HG03097 (cell line): ENCODE measurements around the gene SIRPB2.

ENCODE experiments used
- ATAC-seq: cut with Tn5 transposase; IDR thresholded peaks from one replicate; pipeline ENCODE4 v1.9.1; 2021; ENCODE audit not compliant: unreplicated experiment, low FRiP score

SIRPB2 gene

GRCh38 chr20:1448081-1448620 lies 43.1 kb downstream of the SIRPB2 start:
- ATAC-seq = no peak

- no peak for ATAC-seq
These were observed 44.7 kb downstream of the SIRPB2 start for GRCh38 chr20:1446536-1446935.

GRCh38 chr20:1443085-1443484 lies 48.1 kb downstream of the SIRPB2 start:
- no peak for ATAC-seq

GRCh38 chr20:1442304-1442703 lies 48.9 kb downstream of the SIRPB2 start:
- no peak for ATAC-seq

GRCh38 chr20:1441133-1441532 lies 50.1 kb downstream of the SIRPB2 start:
- no peak for ATAC-seq

GRCh38 chr20:1440024-1440423 lies 51.2 kb downstream of the SIRPB2 start:
- no peak for ATAC-seq

- ATAC-seq = no peak
These were observed 52.9 kb downstream of the SIRPB2 start for GRCh38 chr20:1438361-1438760.

- ATAC-seq = no peak
These were observed 53.9 kb downstream of the SIRPB2 start for GRCh38 chr20:1437235-1437904.

GRCh38 chr20:1436263-1436662 lies 55.0 kb downstream of the SIRPB2 start:
- no peak for ATAC-seq

- peak; percentile 9 for ATAC-seq
These were observed 55.9 kb downstream of the SIRPB2 start for GRCh38 chr20:1435337-1435699.

GRCh38 chr20:1434571-1435336 lies 56.5 kb downstream of the SIRPB2 start:
- peak; percentile 72 for ATAC-seq

GRCh38 chr20:1431158-1431557 lies 60.1 kb downstream of the SIRPB2 start:
- ATAC-seq = no peak

- no peak for ATAC-seq
These were observed 61.2 kb downstream of the SIRPB2 start for GRCh38 chr20:1430004-1430451.

GRCh38 chr20:1429143-1429728 lies 62.0 kb downstream of the SIRPB2 start:
- no peak for ATAC-seq

- ATAC-seq = no peak
These were observed 63.7 kb downstream of the SIRPB2 start for GRCh38 chr20:1427457-1428054.

GRCh38 chr20:1426231-1426849 lies 64.9 kb downstream of the SIRPB2 start:
- no peak for ATAC-seq
